ENCODE data around the gene GPHN. TPM values are rescaled to one million over a fixed set of nuclear protein-coding genes. Genes with fewer than 3 reads are reported as not detected.
"Not testable (repeated sequence)": the region's sequence is repeated elsewhere in the genome, so short reads cannot be mapped to it uniquely, and the experiment has no call there.

Gene GPHN
- total RNA-seq, 1 donor from 2014 or later = 28.5 TPM

DNA sequence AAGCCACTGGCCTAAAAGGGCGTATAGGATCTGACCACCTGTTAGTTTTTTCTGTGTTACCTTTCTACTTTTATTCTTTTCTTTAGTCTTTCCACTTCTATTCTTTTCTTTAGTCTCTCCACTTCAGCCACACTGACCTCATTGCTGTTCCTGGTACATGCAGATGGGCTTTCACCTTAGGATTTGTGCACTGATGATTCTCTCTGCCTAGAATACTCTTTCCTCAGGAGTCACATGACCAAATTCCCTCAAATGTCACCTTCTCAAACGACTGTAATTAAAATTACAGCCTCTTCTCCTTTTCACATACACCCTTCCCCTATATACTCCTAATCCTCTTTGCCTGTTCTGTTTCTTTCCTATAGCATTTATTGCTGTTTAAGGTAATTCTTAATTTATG, 36.0 kb downstream of the GPHN start:
- H3K4me1 ChIP-seq = peaks cover 9% of the 10 kb centered on the region
- no peak for DNase-seq
- no peak overlapping the region for H3K27ac ChIP-seq
- no peak for ATAC-seq
- TF ChIP-seq, protein P1, sequence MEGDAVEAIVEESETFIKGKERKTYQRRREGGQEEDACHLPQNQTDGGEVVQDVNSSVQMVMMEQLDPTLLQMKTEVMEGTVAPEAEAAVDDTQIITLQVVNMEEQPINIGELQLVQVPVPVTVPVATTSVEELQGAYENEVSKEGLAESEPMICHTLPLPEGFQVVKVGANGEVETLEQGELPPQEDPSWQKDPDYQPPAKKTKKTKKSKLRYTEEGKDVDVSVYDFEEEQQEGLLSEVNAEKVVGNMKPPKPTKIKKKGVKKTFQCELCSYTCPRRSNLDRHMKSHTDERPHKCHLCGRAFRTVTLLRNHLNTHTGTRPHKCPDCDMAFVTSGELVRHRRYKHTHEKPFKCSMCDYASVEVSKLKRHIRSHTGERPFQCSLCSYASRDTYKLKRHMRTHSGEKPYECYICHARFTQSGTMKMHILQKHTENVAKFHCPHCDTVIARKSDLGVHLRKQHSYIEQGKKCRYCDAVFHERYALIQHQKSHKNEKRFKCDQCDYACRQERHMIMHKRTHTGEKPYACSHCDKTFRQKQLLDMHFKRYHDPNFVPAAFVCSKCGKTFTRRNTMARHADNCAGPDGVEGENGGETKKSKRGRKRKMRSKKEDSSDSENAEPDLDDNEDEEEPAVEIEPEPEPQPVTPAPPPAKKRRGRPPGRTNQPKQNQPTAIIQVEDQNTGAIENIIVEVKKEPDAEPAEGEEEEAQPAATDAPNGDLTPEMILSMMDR (IDR thresholded peaks at IDR 0.05) = no peak
- H3K4me3 ChIP-seq = no peak overlapping the region
- H3K36me3 ChIP-seq = no peaks in the 10 kb centered on the region
- H3K9me3 ChIP-seq = no peaks in the 10 kb centered on the region
- intact Hi-C loops (cut with DNase I) = no loop called here
- H3K27me3 ChIP-seq = no peaks in the 10 kb centered on the region

DNA sequence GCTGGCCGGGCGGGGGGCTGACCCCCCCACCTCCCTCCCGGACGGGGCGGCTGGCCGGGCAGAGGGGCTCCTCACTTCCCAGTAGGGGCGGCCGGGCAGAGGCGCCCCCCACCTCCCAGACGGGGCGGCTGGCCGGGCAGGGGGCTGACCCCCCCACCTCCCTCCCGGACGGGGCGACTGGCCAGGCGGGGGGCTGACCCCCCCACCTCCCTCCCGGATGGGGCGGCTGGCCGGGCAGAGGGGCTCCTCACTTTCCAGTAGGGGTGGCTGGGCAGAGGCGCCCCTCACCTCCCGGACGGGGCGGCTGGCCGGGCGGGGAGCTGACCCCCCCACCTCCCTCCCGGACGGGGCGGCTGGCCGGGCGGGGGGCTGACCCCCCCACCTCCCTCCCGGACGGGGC, 37.2 kb downstream of the GPHN start:
- H3K4me3 ChIP-seq; H3K27ac ChIP-seq; H3K9me3 ChIP-seq; H3K4me1 ChIP-seq; intact Hi-C loops (cut with DNase I); H3K27me3 ChIP-seq; H3K36me3 ChIP-seq; ATAC-seq; DNase-seq: not testable (repeated sequence)

DNA sequence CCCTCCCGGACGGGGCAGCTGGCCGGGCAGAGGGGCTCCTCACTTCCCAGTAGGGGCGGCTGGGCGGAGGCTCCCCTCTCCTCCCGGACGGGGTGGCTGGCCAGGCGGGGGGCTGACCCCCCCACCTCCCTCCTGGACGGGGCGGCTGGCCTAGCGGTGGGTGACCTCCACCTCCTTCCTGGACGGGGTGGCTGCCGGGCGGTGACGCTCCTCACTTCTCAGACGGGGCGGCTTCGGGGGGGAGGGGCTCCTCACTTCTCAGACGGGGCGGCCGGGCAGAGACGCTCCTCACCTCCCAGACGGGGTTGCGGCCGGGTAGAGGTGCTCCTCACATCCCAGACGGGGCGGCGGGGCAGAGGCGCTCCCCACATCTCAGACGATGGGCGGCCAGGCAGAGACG, 37.8 kb downstream of the GPHN start:
- DNase-seq; H3K4me3 ChIP-seq; H3K36me3 ChIP-seq; H3K4me1 ChIP-seq; intact Hi-C loops (cut with DNase I); H3K27me3 ChIP-seq; H3K27ac ChIP-seq; ATAC-seq; H3K9me3 ChIP-seq: not testable (repeated sequence)

DNA sequence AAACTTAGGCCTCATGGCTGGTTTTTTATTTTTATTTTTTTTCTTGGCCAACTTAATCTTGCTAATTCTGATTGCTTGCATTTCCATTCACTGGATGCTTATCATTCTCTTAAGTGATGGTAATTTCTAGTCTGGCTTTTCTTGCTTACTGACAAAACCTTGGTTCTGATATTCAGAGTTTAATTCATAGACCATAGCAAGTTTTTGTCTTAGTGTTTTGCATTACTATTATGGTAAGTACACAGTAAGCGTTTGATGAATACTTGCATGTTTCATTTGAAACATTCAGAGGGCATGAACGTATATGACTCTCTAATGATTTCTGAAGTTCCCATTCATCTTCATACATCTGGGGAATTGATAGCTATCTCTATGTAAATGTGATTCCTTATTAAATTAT, 55.8 kb downstream of the GPHN start:
- Histone ChIP-seq H3K4me3 (no peak overlapping the region), H3K9me3 (no peaks in the 10 kb centered on the region), H3K4me1 (no peaks in the 10 kb centered on the region), H3K27me3 (no peaks in the 10 kb centered on the region), H3K36me3 (no peaks in the 10 kb centered on the region), H3K27ac (no peak overlapping the region)
- intact Hi-C loops (cut with DNase I) = no loop called here
- DNase-seq = no peak
- TF ChIP-seq, protein P1 (IDR thresholded peaks at IDR 0.05) = no peak
- no peak for ATAC-seq

DNA sequence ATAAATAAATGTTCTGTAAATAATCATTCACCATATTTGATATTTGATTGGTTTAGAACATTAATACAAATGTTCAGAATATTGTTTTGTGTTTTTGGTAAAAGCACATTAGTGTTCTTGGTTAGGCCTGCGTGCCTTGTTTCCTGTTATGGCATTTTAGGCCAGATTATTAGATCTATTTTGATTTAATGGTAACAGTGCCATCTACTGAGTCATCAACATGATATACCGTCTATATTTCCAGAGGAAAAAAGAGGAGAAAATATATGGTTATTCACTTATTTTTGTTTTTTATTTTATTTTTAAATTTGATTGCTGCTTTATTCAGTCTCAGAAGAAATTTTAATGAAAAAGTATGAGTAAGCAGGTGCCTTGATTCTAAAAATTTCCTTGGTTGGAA, 60.3 kb downstream of the GPHN start:
- ATAC-seq (no peak), DNase-seq (no peak)
- no peaks in the 10 kb centered on the region for H3K9me3 ChIP-seq
- H3K36me3 ChIP-seq = no peaks in the 10 kb centered on the region
- H3K4me3 ChIP-seq = no peak overlapping the region
- no peaks in the 10 kb centered on the region for H3K27me3 ChIP-seq
- H3K4me1 ChIP-seq = no peaks in the 10 kb centered on the region
- intact Hi-C loops (cut with DNase I) = no loop called here
- H3K27ac ChIP-seq = no peak overlapping the region
- TF ChIP-seq, protein P1 (IDR thresholded peaks at IDR 0.05) = no peak

DNA sequence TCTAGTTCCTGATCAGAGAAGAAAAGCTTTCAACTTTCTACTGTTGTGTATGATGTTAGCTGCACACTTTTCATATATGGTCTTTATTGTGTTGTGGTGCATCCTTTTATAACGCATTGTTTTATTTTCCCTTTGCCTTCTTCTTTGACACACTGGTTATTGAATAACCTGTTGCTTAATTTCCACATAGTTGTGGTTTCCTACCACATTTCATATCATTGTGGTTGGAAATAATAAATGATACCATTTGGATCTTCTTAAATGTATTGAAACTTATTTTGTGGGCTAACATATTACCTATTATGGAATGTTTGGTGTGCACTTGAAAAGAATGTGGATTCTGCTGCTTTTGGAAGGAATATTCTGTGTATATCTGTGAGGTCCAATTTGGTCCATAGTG, 64.9 kb downstream of the GPHN start:
- intact Hi-C loops (cut with DNase I) = no loop called here
- TF ChIP-seq, protein P1 (IDR thresholded peaks at IDR 0.05) = no peak
- Histone ChIP-seq H3K4me1 (no peaks in the 10 kb centered on the region), H3K36me3 (no peaks in the 10 kb centered on the region), H3K4me3 (no peak overlapping the region), H3K27ac (no peak overlapping the region), H3K9me3 (no peaks in the 10 kb centered on the region), H3K27me3 (no peaks in the 10 kb centered on the region)
- DNase-seq = no peak
- no peak for ATAC-seq

DNA sequence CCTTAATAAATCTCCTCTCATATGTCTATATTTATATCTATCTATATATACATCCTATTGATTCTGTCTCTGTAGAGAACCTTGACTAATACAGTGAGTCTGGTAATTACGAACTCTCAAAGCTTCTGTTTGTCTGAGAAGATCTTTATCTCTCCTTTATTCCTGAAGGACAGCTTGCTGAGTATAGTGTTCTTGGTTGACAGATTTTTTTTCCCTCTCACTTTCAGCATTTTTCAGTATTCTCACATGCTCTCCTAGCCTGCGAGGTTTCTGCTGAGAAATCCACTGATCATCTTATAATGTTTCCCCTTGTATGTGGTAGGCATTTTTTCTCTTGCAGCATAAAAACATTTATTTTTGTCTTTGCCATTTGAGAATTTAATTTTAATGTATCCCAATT, 67.1 kb downstream of the GPHN start:
- ATAC-seq (no peak), DNase-seq (no peak)
- H3K4me3 ChIP-seq = no peak overlapping the region

More for the DNA sequence above, 67.1 kb downstream of the GPHN start:
- Histone ChIP-seq H3K27me3 (no peaks in the 10 kb centered on the region), H3K27ac (no peak overlapping the region), H3K9me3 (no peaks in the 10 kb centered on the region), H3K4me1 (no peaks in the 10 kb centered on the region), H3K36me3 (no peaks in the 10 kb centered on the region)
- intact Hi-C loops (cut with DNase I) = no loop called here
- TF ChIP-seq, protein P1 (IDR thresholded peaks at IDR 0.05) = no peak
